Keratinocyte (primary cell): Measurements from ENCODE around the gene CABP4. TPM values are rescaled to one million over a fixed set of nuclear protein-coding genes. Genes with fewer than 3 reads are reported as not detected.

Experiments
- DNase-seq: peaks from one replicate; pipeline ENCODE4 v3.0.0-alpha.2; 2011; ENCODE audit warnings: low read depth, missing footprints, low spot score
- FAIRE-seq: peaks from 2 replicates; lab custom pipeline; 2011; peaks lifted over from hg19 to GRCh38; lab: Jason Lieb, UNC
- H2AFZ ChIP-seq: 2 replicates; pipeline ENCODE4 v1.6.0; 2012; ENCODE audit warnings: low read length, control low read depth, inconsistent platforms; ENCODE audit not compliant: control insufficient read depth
- H3K27ac ChIP-seq: 2 replicates; pipeline ENCODE4 v1.5.1; 2011; ENCODE audit warnings: low read length; ENCODE audit not compliant: control insufficient read depth, insufficient read depth
- H3K27me3 ChIP-seq: 3 replicates; pipeline ENCODE4 v1.6.0; 2011; ENCODE audit warnings: low read length; ENCODE audit not compliant: control insufficient read depth, insufficient read depth; ENCODE audit errors: extremely low read depth
- H3K36me3 ChIP-seq, 2 experiments: 2 replicates in 1 of 2; 3 replicates in 1 of 2; pipeline ENCODE4 v1.5.1; 2011; ENCODE audit warnings: low read length in 2 of 2, mild to moderate bottlenecking in 1 of 2; ENCODE audit not compliant: control insufficient read depth in 2 of 2, insufficient read depth in 2 of 2; ENCODE audit errors: extremely low read depth in 1 of 2
- H3K4me1 ChIP-seq: 3 replicates; pipeline ENCODE4 v1.5.1; 2011; ENCODE audit warnings: low read length; ENCODE audit not compliant: control insufficient read depth, insufficient read depth; ENCODE audit errors: extremely low read depth
- H3K4me2 ChIP-seq: 3 replicates; pipeline ENCODE4 v1.6.0; 2011; ENCODE audit warnings: low read depth, low read length; ENCODE audit not compliant: control insufficient read depth, insufficient read depth; ENCODE audit errors: extremely low read depth
- H3K4me3 ChIP-seq, 3 experiments: fragments of 200-600 bp in 1 of 3; sonication (generic) in 1 of 3; 2 replicates in 2 of 3; 3 replicates in 1 of 3; pipeline ENCODE4 v1.5.1; 2011 to 2016; ENCODE audit warnings: low read length in 3 of 3, mild to moderate bottlenecking in 3 of 3, control low read depth in 2 of 3, inconsistent platforms in 1 of 3, low read depth in 1 of 3, mixed read lengths in 1 of 3, mixed run types in 1 of 3, moderate library complexity in 1 of 3; ENCODE audit not compliant: control insufficient read depth in 2 of 3, insufficient read depth in 2 of 3; ENCODE audit errors: extremely low read depth in 1 of 3
- H3K79me2 ChIP-seq: 2 replicates; pipeline ENCODE4 v1.6.0; 2012; ENCODE audit warnings: low read length; ENCODE audit not compliant: control insufficient read depth, insufficient read depth
- H3K9ac ChIP-seq: 3 replicates; pipeline ENCODE4 v1.6.0; 2011; ENCODE audit warnings: low read length; ENCODE audit not compliant: control insufficient read depth, insufficient read depth; ENCODE audit errors: extremely low read depth
- H3K9me1 ChIP-seq: 3 replicates; pipeline ENCODE4 v1.6.0; 2011; ENCODE audit warnings: low read length; ENCODE audit not compliant: control insufficient read depth, insufficient read depth; ENCODE audit errors: extremely low read depth
- H3K9me3 ChIP-seq: 2 replicates; pipeline ENCODE4 v1.5.1; 2012; ENCODE audit warnings: low read depth, low read length; ENCODE audit not compliant: control insufficient read depth
- H4K20me1 ChIP-seq: 3 replicates; pipeline ENCODE4 v1.6.0; 2011; ENCODE audit warnings: low read length; ENCODE audit not compliant: control insufficient read depth, insufficient read depth; ENCODE audit errors: extremely low read depth
- CTCF ChIP-seq, 3 experiments: IDR thresholded peaks in 1 of 3; conservative IDR thresholded peaks in 1 of 3; optimal IDR thresholded peaks in 1 of 3; 2 replicates in 2 of 3; 3 replicates in 1 of 3; pipeline versions ENCODE3 to v1.5.1; 2011; ENCODE audit warnings: low read length in 3 of 3, mild to moderate bottlenecking in 3 of 3, moderate library complexity in 2 of 3, control low read depth in 1 of 3, inconsistent platforms in 1 of 3; ENCODE audit not compliant: insufficient read depth in 2 of 3; ENCODE audit errors: extremely low read depth in 1 of 3
- EZH2 ChIP-seq: IDR thresholded peaks from one replicate; pipeline ENCODE4 v1.6.1; 2012; ENCODE audit warnings: inconsistent platforms, mild to moderate bottlenecking, low read length, moderate library complexity
- dilution Hi-C: fragments of 300-500 bp; cut with MboI; formaldehyde crosslinking; loops from one replicate; pipeline ENCODE4 v1.7.0; 2020; ENCODE audit warnings: low sequenced_read_pairs; ENCODE audit not compliant: extremely low pct_ligation_motif_present
- polyA plus RNA-seq, 5 experiments: library from polyadenylated mRNA; depleted of rRNA in 3 of 5; stranded (reverse) in 3 of 5; stranded (forward) in 1 of 5; unstranded in 1 of 5; fragments of >200 nt; gene quantifications; 1 replicate in 1 of 5; 2 replicates in 3 of 5; 3 replicates in 1 of 5; pipeline versions ENCODE4 v1.2.1 to v1.2.3, GENCODE V29; 2011 to 2012; ENCODE audit warnings: missing spikeins in 2 of 5, low read depth in 1 of 5, low replicate concordance in 1 of 5

The CABP4 gene
- polyA plus RNA-seq, 1 donor (not counting 4 experiments of a cell fraction or from before 2014, with no cell fraction given), result not detected

DNA sequence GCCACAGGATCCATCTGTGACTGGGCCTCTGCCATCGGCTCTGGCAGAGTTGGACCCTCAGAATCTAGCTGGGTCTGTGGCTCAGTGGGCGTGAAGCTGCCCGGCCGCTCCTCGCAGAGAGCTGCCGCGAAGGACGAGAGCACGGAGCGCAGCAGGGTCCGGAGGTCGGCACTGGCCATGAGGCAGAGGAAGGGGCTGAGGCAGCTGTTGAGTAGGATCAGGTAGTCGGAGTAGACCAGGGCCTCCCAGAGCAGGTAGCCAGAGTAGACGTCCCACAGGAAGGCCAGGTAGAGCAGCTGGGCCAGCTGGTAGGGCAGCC, 3.5 kb upstream of the CABP4 start:
- H3K4me1 ChIP-seq, result no peaks in the 10 kb centered on the region
- H3K9me1 ChIP-seq, result no peaks in the 10 kb centered on the region
- H3K4me3 ChIP-seq, result no peak overlapping the region
- H3K36me3 ChIP-seq, result no peaks in the 10 kb centered on the region
- dilution Hi-C loops, result no loop called here
- no peaks in the 10 kb centered on the region for H3K9me3 ChIP-seq
- H3K27ac ChIP-seq, result no peak overlapping the region
- no peaks in the 10 kb centered on the region for H3K79me2 ChIP-seq
- no peaks in the 10 kb centered on the region for H3K27me3 ChIP-seq
- no peak overlapping the region for H2AFZ ChIP-seq
- DNase-seq (no peak), FAIRE-seq (no peak)
- no peaks in the 10 kb centered on the region for H4K20me1 ChIP-seq
- TF ChIP-seq EZH2, result no peak
- no peak for TF ChIP-seq CTCF (optimal IDR thresholded peaks at IDR 0.05 in 1 of 3, IDR thresholded peaks at IDR 0.05 in 1 of 3, conservative IDR thresholded peaks at IDR 0.05 in 1 of 3; ENCODE audit: extremely low read depth in 1 of 3, insufficient read depth in 2 of 3, low read length in 3 of 3)
- no peak overlapping the region for H3K9ac ChIP-seq
- no peak overlapping the region for H3K4me2 ChIP-seq

DNA sequence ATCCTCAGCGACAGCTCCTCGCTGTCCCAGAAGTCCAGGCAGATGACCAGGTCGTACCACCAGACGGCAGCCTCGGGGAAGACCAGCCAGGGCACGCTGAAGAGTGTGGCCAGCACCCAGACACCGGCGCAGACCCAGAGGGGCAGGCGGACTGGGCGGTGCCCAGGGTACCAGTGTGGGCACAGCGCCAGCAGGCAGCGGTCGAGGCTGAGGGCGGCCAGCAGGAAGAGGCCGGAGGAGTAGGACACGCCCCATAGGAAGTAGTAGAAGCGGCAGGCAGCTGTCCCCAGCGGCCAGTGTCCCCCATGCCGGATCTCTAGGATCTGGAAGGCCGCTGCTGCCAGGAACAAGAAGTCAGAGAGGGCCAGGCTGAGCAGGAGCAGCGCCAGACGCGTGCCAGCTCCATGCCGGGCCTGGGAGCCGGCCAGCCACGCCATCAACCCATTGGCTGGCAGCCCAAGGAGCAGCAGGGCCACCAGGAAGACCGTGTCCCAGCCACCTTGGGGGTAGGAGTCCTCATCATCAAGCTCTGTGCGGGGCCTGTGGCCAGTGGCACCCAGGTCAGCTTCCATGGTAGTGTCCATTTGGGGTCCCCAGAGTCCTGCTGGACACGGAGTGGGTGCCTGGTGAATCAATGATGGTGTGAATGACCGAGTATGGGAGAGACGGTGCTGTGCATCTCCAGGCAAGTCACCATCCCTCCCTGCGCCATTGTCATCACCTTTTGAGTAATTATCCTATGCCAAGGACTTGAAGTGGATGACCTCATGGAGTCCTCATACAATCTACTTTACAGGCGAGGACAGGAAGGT, 2.8 kb upstream of the CABP4 start, which contains the start of gene GPR152:
TSS of gene GPR152 (minus strand) at position 589 of the 812 bp plus-strand sequence. CDS start at position 584, 5 bp downstream.
- Histone ChIP-seq H3K79me2 (no peaks in the 10 kb centered on the region), H3K27me3 (no peaks in the 10 kb centered on the region), H3K9me1 (no peaks in the 10 kb centered on the region), H3K9me3 (no peaks in the 10 kb centered on the region), H3K36me3 (no peaks in the 10 kb centered on the region), H4K20me1 (no peaks in the 10 kb centered on the region), H3K4me1 (no peaks in the 10 kb centered on the region), H3K9ac (no peak within 1 kb of the TSS), H3K27ac (no peak within 1 kb of the TSS), H2AFZ (no peak within 1 kb of the TSS), H3K4me2 (no peak within 1 kb of the TSS), H3K4me3 (no peak within 1 kb of the TSS)
- no peak for FAIRE-seq
- no peak for DNase-seq
- no peak for TF ChIP-seq CTCF (optimal IDR thresholded peaks at IDR 0.05 in 1 of 3, IDR thresholded peaks at IDR 0.05 in 1 of 3, conservative IDR thresholded peaks at IDR 0.05 in 1 of 3; ENCODE audit: extremely low read depth in 1 of 3, insufficient read depth in 2 of 3, low read length in 3 of 3)
- TF ChIP-seq EZH2, result no peak
- dilution Hi-C loops, result no loop called here
